ENCODE measurements around the gene DUSP6.
"Not testable (repeated sequence)": the region's sequence is repeated elsewhere in the genome, so short reads cannot be mapped to it uniquely, and the experiment has no call there.

DUSP6 gene

GRCh38 chr12:89350630-89351488 lies 1.4 kb downstream of the DUSP6 start:
- DNase-seq, result peak in 1 of 2 donors; percentile 17

GRCh38 chr12:89350260-89350629 lies 2.1 kb downstream of the DUSP6 start:
- DNase-seq, result no peak

- DNase-seq, result no peak
These were observed 2.5 kb downstream of the DUSP6 start for GRCh38 chr12:89349814-89350213.

- DNase-seq, result no peak
These were observed 3.2 kb downstream of the DUSP6 start for GRCh38 chr12:89348894-89349699.

GRCh38 chr12:89347325-89347829 lies 4.9 kb downstream of the DUSP6 start:
- no peak for DNase-seq

GRCh38 chr12:89346741-89347324 lies 5.5 kb downstream of the DUSP6 start:
- DNase-seq, result no peak

- DNase-seq, result peak; percentile 70 to 72
These were observed 6.2 kb downstream of the DUSP6 start for GRCh38 chr12:89345830-89346740.

- no peak for DNase-seq
These were observed 6.9 kb downstream of the DUSP6 start for GRCh38 chr12:89345376-89345775.

GRCh38 chr12:89344862-89345202 lies 7.5 kb downstream of the DUSP6 start:
- no peak for DNase-seq

GRCh38 chr12:89344043-89344861 lies 8.0 kb downstream of the DUSP6 start:
- DNase-seq, result no peak

- no peak for DNase-seq
These were observed 9.2 kb downstream of the DUSP6 start for GRCh38 chr12:89343127-89343526.

- DNase-seq, result no peak
These were observed 11.4 kb downstream of the DUSP6 start for GRCh38 chr12:89340861-89341260.

- DNase-seq, result no peak
These were observed 12.8 kb downstream of the DUSP6 start for GRCh38 chr12:89339526-89339925.

GRCh38 chr12:89337136-89337535 lies 15.2 kb downstream of the DUSP6 start:
- not testable (repeated sequence) for DNase-seq

- no peak for DNase-seq
These were observed 16.7 kb downstream of the DUSP6 start for GRCh38 chr12:89335452-89336244.

- DNase-seq, result no peak
These were observed 17.6 kb downstream of the DUSP6 start for GRCh38 chr12:89334548-89335169.

GRCh38 chr12:89333564-89334252 lies 18.6 kb downstream of the DUSP6 start:
- peak; percentile 27 to 53 for DNase-seq

GRCh38 chr12:89328151-89329030 lies 23.9 kb downstream of the DUSP6 start:
- no peak for DNase-seq
